ENCODE results near the gene SLC35G6. TPM values are rescaled to one million over a fixed set of nuclear protein-coding genes. Genes with fewer than 3 reads are reported as not detected.
A peak's percentile ranks its signal among the peaks of the same experiment; 100 is the strongest.

SLC35G6 gene
- total and polyA plus RNA-seq, 3 donors from 2014 or later, result 1.8 to 3.9 (median 3.9) TPM

DNA sequence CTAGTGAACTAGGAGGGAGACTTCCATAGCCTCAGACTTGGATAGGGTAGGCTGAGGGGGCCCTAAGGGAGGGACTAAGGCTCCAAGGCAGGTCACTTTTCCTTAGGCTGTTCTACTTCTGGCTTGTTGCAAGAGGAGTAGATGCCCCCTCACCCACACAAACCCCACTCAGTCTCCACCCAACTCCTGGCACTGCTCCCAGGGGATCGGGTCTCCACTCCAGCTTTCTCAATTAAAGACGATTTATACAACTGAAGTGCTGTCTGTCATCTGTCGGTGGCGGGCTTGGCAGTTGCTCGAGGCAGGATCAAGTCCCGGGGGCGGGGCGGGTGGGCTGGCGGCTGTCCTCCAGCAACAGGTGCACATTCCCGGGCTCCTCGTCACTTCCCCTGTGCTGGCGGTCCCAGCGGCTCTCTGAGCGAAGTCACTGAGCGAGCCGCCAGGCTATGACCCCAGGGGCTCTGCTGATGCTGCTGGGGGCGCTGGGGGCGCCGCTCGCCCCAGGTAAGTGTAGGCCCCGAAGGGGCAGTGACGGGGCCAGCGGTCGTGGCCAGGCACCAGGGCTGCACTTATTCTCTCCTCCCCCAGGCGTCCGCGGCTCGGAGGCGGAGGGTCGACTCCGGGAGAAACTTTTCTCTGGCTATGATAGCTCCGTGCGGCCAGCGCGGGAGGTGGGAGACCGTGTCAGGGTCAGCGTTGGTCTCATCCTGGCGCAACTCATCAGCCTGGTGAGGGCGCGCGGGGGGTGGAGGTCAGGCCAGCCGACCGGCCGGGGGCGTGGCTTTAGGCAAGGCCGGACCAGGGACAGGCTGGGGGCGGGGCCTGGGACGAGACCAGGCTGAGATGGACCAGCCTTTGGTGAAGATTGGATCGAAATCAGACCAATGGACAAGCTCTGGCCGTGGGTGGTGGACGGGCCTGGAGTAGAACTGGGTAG, 36.3 kb upstream of the SLC35G6 start, which contains the start of gene CHRNB1:
Gene CHRNB1, plus strand, starts transcription at position 380 of the 937 bp plus-strand sequence. Its CDS starts 67 bp downstream, at position 447.
- peak; percentile 85 for DNase-seq
- no peak within 1 kb of the TSS for H3K27ac ChIP-seq
- no peaks in the 10 kb centered on the region for H3K36me3 ChIP-seq (ENCODE audit: low read depth, missing control alignments)
- no peaks in the 10 kb centered on the region for H3K27me3 ChIP-seq
- H3K4me1 ChIP-seq, result peaks cover 15% of the 10 kb centered on the region
- no peaks in the 10 kb centered on the region for H3K9me3 ChIP-seq
- WGBS, 2 donors, result 14 to 15% methylated on average over 26 to 49 of the region's 51 CpGs
- H3K4me3 ChIP-seq, result peak within 1 kb of the TSS; percentile 20 to 21
- TF ChIP-seq POLR2A (IDR thresholded peaks at IDR 0.05) (no peak), CTCF (IDR thresholded peaks at IDR 0.05) (no peak)
- intact Hi-C loops (cut with DNase I; ENCODE audit: low total_unique reads), result no loop called here

DNA sequence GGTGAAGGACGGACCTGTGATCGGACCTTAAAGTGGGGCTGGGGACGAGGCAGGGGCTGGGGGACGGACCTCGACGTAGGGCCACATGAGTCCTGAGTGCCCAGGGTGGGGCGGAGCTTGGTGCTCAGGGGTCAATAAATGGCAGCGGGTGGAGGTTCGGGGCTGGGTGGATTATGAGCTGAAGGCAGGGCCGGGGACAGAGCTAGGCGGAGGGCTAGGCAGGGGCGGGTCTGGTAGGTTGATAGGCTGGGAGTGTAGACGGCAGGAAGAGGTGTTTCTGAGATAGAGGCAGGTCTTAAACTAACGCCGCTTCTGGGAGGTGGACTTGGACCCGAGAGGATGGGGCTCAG, 35.7 kb upstream of the SLC35G6 start:
- Histone ChIP-seq H3K9me3 (no peaks in the 10 kb centered on the region), H3K4me3 (peak overlapping the region in 1 of 2 donors; percentile 21), H3K27ac (no peak overlapping the region), H3K4me1 (peaks cover 9% of the 10 kb centered on the region), H3K27me3 (no peaks in the 10 kb centered on the region), H3K36me3 (ENCODE audit: low read depth, missing control alignments) (no peaks in the 10 kb centered on the region)
- WGBS, 2 donors, result 13 to 17% methylated on average over 16 of the region's 16 CpGs
- intact Hi-C loops (cut with DNase I; ENCODE audit: low total_unique reads), result no loop called here
- no peak for TF ChIP-seq CTCF (IDR thresholded peaks at IDR 0.05)
- TF ChIP-seq POLR2A (IDR thresholded peaks at IDR 0.05), result no peak
- DNase-seq, result no peak

DNA sequence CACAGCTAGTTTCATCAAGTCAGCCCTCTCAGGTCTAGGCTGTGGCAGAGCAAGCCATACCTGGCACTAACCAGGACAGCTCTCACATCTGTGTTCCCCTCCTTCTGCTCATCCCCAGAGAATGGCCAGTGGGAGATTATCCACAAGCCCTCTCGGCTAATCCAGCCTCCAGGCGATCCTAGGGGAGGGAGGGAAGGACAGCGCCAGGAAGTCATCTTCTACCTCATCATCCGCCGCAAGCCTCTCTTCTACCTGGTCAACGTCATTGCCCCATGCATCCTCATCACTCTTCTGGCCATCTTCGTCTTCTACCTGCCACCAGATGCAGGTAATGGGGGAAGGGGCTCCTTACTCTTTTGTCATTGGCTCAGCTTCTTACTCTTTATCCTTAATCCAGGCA, 32.8 kb upstream of the SLC35G6 start:
- TF ChIP-seq CTCF (IDR thresholded peaks at IDR 0.05) (no peak), POLR2A (IDR thresholded peaks at IDR 0.05) (no peak)
- Histone ChIP-seq H3K4me1 (peaks cover 7% of the 10 kb centered on the region), H3K9me3 (no peaks in the 10 kb centered on the region), H3K27ac (no peak overlapping the region), H3K27me3 (no peaks in the 10 kb centered on the region), H3K4me3 (no peak overlapping the region), H3K36me3 (ENCODE audit: low read depth, missing control alignments) (no peaks in the 10 kb centered on the region)
- WGBS, 2 donors, result 93 to 94% methylated on average over 7 of the region's 7 CpGs
- intact Hi-C loops (cut with DNase I; ENCODE audit: low total_unique reads), result no loop called here
- no peak for DNase-seq

GRCh38 chr17:7459961-7460545, 21.2 kb upstream of the SLC35G6 start:
- 69 to 72% methylated on average over 3 of the region's 3 CpGs for WGBS, 2 donors
- DNase-seq, result no peak
- Histone ChIP-seq H3K36me3 (ENCODE audit: low read depth, missing control alignments) (no peaks in the 10 kb centered on the region), H3K27me3 (no peaks in the 10 kb centered on the region), H3K4me3 (no peak overlapping the region), H3K4me1 (no peaks in the 10 kb centered on the region), H3K27ac (no peak overlapping the region), H3K9me3 (no peaks in the 10 kb centered on the region)
- intact Hi-C loops (cut with DNase I; ENCODE audit: low total_unique reads), result no loop called here
- TF ChIP-seq POLR2A (IDR thresholded peaks at IDR 0.05) (no peak), CTCF (IDR thresholded peaks at IDR 0.05) (no peak)

Data from testis (tissue), 3 donors.